ENCODE measurements around the gene IMPA2.
"Not testable (repeated sequence)": the region's sequence is repeated elsewhere in the genome, so short reads cannot be mapped to it uniquely, and the experiment has no call there.

The IMPA2 gene

DNA sequence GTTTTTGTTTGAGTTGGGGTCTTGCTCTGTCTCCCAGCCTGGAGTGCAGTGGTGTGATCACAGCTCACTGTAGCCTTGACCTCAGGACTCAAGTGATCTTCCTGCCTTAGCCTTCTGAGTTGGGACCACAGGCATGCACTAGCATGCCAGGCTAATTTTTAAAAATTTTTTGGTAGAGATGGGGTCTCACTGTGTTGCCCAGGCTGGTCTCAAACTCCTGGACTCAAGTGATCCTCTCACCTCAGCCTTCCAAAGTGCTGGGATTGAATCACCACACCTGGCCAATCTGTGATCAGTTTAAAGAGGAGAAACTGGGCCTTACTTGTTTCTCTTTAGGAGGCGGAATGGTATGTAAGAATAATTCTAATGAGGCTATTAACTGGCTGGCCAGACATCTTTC, 49.9 kb downstream of the IMPA2 start:
- no peak for DNase-seq

GRCh38 chr18:12031846-12032245, 50.5 kb downstream of the IMPA2 start:
- no peak for DNase-seq

DNA sequence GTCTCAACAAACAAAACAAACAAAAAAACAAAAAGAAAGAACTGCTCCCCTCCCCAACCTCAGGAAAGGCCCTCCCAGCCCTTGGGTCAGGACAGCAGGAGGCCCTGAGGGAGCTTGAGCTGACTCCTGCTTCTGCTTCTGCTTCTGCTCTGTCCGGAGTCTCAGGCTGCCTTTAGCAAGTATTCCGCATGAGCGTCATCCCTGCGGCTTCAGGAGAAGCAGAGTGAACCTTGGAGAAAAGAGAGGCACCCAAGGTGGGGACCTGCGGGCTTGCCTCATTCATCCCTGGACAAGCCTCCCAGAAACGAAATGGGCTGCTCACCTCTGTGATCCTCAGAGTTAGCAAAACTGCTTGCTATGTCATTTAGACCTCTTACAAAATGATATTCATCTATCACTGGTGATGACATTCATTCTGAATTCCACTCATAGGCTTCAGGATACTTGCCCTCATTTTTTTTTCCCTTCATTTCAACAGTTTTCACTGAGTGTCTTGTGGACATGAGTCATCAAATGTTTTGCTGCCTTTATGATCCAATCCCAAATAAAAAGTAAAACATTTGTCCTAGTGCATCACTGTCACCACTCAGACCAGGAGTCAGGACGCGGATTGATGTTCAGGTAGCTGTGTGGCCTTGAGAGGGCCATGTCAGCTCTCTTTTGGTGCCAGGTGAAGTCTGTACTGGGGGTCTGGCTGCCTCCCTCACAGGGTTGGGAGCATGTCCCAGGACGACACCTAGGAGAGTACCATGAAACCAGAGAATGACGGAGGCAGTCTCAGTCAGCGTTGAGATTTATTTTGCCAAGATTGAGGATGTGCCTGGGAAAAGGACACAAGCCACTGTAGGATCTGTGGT, 51.7 kb downstream of the IMPA2 start:
- DNase-seq = no peak

DNA sequence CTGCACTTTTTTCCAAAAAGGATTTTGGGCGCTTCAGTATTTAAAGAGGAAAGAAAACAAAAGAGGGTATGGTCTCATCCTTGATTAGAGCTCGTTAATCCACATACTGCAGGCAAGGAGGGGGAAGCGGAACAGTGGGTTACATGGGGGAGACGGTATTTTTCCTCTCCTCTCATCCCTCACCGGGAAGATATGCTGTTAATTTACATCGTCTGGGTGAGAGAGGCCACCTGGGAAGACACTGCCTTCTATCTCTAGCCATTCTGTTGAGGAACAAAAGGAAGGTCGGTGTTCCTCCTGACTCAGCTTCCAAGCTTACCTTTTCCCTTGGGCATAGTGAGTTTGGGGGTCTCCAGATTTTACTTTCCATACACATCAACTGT, 52.3 kb downstream of the IMPA2 start:
- DNase-seq = no peak

DNA sequence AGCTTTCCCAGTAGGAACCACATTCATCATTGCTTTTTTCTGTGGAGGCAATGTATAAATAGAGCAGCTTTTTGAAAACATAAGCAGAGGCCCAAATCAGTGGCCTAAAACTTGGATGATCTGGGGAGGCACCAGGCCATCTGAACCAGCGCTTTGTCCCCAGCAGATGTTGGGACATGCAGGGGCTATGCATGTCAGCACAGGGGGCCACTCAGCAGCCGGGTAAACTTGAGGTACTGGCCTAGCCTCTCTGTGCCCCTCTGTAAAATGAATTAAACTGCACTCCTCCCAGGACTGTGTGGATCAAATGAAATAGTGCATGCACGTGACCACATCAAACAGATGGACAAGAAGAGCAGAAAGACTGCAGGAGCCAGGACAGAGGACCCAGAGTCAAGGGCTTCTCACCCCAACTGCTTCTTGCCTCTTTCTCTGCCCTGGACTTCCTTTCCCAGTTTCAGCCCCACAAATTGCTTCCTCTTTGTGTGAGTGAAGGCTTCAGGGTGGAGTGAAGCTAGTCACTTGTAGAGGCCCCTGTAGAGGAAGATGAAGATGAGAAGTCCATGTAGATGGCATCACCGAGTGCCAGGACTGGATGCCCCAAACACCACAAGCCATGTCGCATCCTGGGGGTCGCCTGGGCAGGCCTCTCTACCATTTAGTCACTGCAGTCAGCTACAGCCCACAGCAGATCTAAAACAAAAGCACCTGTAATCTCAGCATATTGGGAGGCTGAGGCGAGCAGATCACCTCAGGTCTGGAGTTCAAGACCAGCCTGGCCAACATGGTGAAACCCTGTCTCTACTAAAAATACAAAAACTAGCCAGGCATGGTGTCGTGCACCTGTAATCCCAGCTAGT, 53.2 kb downstream of the IMPA2 start:
- no peak for DNase-seq

DNA sequence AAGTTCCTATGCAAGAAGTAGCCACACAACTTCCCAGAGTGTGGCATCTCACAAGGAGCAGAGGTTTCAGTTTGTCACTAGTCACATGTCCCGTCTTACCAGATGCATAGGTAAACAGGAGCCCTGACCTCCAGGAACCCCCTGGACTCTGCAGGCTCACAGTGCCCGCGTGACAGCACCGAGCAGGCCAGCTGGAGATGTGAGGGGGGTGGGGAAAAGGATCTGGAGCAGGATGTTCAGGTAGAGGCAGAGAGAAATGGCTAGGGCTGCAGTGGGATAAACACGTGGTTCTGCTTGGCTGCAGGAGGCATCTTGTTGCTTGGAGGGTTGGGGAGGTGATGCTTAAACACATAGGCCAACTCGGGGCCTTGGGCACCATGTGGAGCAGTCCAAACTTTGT, 54.2 kb downstream of the IMPA2 start:
- no peak for DNase-seq

DNA sequence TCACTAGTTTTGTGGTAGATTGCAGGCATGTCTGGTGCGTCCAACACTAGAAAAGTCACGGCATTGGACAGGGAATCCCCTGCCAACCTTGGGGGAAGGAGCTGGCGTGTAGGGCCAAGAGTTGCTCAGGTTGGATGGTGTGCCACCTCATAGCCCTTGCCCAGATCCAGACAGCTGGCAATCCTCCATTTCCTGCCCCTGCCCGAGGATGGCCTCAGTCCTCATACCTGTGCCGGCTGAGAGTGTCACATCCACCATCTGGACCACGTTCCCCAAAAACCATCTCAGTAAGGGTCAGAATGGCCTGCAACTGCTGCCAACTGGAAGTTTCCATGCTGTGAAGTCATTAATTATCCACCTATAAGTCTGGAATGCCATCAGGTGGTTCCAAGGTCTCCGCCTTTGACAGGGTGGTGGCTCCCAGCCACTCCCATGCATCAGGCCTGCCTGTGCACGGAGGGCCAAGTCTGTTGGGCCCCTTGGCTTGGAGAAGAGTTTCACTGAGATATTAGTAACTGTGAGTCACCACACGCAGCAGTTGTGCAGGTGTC, 55.0 kb downstream of the IMPA2 start:
- no peak for DNase-seq

DNA sequence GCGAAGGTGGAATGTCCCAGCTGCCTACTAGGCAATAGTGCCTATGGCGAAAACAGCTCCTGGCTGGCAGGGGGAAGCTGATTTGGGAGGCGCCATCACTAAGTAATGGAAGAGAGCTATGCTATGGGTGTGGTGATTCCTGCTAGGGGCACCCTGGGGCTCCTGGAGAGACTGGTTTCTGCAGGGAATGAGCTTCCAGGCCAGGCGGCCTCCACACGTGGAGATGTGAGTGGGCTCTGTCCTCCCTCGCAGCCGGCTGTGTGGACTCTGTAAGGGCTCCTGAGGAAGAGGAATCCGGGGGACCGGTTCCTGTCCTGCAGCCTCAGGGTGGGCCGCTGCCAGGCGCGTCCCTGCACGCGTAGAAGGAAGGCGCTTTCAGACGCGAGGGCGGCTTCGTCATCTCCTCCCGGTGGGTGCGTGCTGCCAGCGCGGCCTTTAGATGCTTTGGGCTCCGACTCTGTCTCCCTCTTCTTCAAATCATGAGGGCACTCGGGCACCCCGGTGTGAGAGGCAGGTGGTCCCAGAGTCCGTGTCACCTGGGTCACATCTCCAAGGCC, 56.9 kb downstream of the IMPA2 start:
- DNase-seq = peak; percentile 49

DNA sequence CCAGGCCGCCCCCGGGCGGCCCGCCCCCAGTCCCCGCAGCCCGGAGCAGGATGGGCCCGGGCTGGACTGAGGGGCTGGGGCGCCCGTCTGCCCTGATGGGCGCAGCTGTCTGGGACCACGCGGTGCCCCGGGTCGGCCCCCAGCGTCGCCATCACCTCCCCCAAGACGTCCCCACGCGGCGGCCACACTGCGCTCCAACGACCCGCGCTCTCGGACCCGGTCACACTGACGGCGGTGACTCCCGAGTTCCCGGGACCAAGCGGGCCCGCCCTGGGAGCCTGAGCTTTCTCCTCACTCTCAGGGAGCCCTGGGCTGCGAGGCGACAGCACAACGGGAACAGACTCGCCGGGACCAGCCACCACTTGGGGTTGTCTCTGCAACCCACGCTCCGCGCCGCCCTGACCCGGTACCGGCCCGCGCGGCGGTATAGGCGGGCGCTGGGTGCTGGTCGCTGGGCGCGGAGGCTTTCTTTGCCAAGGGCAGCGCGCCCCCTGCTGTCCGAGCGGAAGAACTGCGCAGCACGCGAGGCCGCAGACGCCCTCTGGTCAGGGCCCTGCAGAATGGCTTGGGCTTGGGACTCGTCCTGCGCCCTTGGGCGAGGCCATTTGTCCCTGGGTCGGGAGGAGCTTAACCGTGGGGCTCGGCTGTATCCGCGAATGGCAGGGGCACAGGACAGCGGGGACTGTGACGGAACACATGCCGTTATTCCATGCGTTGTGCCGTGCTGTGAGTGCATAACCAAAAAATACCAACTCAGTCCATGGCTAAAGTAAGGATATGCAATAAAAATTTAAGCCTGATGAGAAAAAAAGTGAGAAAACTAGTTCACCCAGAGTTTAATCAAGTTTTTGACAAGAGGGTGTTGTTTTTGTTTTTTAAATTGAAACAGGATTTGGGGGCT, 57.6 kb downstream of the IMPA2 start:
- DNase-seq = peak; percentile 81

DNA sequence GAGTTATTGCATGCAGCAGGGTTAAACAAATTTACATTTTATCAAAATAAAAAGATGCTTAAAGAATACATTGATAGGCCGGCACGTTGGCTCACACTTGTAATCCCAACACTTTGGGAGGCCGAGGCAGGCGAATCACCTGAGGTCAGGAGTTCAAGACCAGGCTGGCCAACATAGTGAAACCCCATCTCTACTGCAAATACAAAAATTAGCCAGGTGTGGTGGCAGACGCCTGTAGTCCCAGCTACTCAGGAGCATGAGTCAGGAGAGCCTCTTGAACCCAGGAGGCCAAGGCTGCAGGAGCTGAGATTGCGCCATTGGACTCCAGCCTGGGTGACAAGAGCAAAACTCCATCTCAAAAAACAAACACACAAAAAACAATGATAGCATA, 58.2 kb downstream of the IMPA2 start:
- DNase-seq = not testable (repeated sequence)

DNA sequence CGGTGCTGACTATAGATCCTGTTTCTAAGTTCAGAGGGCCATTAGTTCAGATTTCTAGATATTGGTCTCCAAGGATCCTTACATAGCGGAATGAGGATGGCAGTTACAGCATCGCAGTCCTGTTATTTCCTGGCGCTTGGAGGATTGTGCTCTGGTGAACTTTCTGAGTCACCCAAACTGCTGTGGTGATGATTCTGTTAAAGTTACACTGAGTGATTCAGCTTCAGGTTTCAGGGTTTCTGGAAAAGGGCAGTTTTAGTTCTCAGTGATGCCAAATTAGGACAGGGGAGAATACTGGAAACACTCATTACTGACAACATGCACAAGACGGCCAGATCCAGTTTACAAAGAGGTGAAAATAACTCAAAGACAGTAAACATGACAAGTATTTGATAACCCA, 60.3 kb downstream of the IMPA2 start:
- peak; percentile 32 for DNase-seq

GRCh38 chr18:12043811-12044210, 62.5 kb downstream of the IMPA2 start:
- no peak for DNase-seq

DNA sequence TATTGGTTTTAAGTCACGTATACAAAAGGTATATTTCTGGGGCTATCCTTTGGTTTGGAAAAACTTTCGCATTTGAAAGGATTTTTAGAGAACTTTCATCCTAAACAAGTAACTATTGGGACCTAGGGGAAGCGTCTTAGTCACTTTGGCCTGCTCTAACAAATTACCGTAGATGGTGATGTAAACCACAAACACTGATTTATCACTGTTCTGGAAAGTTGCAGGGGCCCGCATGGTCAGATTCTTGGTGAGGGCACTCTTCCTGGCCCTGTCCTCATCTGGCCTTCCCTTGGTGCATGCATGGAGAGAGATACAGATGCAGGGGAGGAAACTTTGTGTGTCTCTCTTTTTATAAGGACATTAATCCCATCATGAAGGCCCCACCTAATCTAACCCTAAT, 63.3 kb downstream of the IMPA2 start:
- DNase-seq = no peak

GRCh38 chr18:12046046-12046750, 64.9 kb downstream of the IMPA2 start:
- DNase-seq = no peak

DNA sequence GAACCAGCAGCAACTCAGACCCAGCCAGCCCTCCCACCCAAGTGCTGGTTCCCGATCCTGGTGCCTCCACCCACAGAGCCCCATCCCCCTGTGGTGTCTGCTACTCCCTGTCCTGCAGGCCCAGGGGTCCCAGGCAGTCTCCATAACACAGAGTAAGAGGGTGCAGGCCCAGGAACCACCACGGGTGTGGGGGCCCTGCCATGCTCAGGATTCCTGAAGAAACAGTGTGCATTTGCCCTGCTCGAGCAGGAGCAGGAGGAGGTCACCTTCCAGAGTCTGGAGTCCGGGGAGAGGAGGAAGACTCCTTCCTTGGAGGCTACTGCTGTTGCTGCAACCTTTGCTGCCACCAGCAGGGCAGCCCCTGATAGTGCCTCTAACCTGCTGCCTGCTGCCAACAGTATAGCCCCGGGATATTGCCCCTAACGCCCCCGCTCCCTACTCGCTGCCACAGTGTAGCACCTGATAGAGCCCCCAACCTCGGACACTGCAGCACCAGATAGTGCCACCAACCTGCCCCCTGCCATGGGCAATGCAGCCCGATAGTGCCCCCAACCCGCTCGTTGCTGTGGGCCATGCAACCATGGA, 65.5 kb downstream of the IMPA2 start:
- DNase-seq = no peak

DNA sequence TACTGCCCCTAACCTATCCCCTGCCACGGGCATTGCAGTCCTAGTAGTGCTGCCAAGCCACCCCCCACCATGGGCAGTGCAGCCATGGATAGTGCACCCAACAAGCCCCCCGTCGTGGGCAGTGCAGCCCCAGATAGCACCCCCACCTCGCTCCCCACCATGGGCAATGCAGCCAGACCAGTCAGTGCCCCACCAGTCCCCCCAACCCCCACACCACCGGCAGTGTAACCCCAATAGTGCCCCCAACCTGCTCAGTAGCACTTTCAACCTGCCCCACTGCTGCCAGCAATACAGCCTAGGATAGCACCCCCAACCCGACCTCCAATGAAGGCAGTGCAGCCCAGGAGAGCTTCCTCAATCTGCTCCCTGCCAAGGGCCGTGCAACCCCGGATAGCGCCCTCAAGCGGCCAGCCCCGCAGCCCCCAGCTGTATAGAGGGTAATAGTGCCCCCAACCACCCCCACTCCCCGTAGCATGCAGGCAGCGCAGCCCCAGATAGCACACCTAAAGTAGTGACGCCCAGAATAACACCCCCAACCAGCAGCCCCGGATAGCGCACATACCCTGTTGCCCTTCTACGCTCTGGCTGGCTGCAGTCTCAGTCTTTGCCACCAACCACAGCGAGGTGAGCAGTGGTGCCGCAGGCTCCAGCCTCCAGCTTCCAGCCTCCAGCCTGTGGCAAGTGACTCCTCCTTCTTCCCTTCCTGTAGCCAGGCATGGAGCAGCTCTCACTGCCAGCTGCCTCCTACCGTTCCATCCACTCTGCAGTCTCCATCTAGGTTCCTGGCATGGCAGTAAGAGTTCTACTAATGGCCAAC, 66.9 kb downstream of the IMPA2 start:
- no peak for DNase-seq

- DNase-seq = no peak
Observed at GRCh38 chr18:12048827-12049175, 67.5 kb downstream of the IMPA2 start.

- no peak for DNase-seq
Observed at GRCh38 chr18:12049978-12050811, 68.9 kb downstream of the IMPA2 start.

- DNase-seq = no peak
Observed at GRCh38 chr18:12052866-12053265, 71.6 kb downstream of the IMPA2 start.

GRCh38 chr18:12053289-12053688, 72.0 kb downstream of the IMPA2 start:
- no peak for DNase-seq

Measured in activated CD4-positive, alpha-beta T cell treated with anti-CD3 and anti-CD28 coated beads for 48 hours (primary cell).